GM19043 (cell line): Measurements from ENCODE around the gene ZC3HAV1.
"Not testable (repeated sequence)": the region's sequence is repeated elsewhere in the genome, so short reads cannot be mapped to it uniquely, and the experiment has no call there.

Experiments
- ATAC-seq: cut with Tn5 transposase; IDR thresholded peaks from one replicate; pipeline ENCODE4 v1.9.1; 2021; ENCODE audit warnings: low read depth; ENCODE audit not compliant: unreplicated experiment

Gene ZC3HAV1

DNA sequence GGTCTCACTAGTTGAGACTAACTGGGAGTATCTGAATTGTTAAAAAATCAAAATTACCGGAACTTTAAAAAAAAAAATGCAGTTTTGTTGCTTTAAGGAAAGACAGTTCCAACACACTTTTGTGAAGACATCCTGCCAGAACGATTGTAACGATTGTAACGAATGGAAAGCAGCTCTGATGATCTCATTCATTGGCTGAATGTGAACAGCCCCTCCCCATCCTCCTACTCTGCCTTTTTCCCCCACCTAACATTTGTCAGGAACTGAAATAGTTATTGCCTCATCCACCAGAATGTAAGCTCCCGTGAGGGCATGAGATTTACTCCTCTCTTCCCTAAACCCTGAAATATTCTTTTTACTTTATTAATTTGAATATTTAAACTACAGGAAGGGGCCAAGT, 50.6 kb downstream of the ZC3HAV1 start:
- ATAC-seq, result no peak

DNA sequence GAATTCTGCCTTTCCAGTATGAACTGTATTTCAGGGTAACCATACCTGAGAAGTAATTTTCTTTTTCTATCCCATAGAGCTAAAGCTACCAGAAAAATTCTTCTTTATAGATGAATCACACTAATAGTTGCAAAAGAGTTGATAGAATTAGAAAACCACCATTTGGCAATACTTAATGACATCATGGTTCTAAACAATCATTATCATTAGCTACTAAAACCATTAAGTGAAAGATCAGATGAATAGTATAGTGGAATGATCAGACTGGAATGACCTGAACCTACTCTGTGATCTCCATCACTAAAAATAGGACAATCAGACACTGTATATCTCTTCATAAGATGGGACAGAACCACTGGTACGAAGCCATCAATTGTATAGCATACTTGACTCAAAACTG, 53.8 kb downstream of the ZC3HAV1 start:
- no peak for ATAC-seq

DNA sequence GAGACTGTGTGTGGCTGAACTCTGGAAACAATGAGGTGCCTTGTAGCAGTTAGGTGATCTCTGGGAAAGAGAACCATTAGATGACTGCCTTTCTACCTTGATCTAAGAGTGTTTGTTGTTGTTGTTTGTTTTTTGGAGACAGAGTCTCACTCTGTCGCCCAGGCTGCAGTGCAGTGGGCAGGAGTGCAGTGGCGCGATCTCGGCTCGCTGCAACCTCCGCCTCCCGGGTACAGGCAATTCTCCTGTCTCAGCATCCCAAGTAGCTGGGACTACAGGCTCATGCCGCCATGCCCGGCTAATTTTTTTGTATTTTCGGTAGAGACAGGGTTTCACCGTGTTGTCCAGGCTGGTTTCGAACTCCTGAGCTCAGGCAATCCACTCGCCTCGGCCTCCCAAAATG, 54.9 kb downstream of the ZC3HAV1 start:
- ATAC-seq, result not testable (repeated sequence)

DNA sequence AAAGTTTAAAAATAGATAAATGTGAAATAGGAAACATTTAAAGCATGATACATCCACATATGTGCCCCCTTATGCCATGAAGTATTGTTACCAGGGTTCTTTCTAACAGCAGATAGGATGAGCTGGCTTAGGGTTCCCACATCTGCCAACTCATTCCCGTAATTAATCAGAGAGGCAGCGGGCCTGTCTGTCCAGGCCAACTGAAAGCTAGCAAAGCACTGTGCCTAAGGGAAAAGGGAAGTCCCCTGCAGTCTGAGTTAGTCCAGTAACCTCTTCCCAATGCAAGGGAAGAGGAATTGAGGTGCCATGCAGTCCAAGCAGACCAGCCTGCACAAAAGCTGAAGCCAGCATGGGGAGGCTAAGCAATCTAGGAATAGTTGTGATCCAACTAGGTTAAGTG, 55.4 kb downstream of the ZC3HAV1 start:
- ATAC-seq, result no peak

DNA sequence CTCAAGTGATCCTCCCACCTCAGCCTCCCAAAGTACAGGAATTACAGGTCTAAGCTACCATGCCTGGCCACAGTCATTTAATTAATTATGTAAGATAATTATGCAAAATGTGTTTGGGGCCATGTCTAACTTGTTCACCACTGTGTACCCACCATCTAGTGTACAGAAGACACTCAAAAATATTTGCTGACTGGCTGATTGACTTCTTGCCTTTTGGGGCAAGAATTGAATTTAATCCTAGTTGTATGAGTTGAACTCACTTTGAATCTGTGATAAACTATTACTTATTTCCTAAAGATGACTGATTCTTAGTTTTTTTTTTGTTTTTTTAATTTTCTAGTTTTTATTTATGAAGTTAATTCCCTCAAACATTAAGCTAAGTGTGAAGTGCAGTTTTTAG, 57.9 kb downstream of the ZC3HAV1 start:
- ATAC-seq, result no peak

DNA sequence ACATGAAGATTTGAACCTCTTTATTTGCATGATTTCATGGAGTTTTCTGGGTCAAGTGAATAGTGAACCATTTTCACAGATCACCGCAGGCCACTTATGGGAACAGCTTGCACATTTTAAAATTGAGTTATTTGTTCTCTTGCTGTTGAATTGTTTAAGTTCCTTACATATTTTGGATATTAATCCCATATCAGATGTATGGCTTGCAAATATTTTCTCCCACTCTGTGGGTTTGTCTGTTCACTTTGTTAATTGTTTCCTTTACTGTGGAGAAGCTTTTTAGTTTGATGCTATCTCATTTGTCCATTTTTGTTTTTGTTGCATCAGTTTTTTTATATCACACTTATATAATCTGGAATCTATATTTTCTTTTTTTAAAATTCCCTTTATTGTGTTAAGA, 59.6 kb downstream of the ZC3HAV1 start:
- ATAC-seq, result no peak

DNA sequence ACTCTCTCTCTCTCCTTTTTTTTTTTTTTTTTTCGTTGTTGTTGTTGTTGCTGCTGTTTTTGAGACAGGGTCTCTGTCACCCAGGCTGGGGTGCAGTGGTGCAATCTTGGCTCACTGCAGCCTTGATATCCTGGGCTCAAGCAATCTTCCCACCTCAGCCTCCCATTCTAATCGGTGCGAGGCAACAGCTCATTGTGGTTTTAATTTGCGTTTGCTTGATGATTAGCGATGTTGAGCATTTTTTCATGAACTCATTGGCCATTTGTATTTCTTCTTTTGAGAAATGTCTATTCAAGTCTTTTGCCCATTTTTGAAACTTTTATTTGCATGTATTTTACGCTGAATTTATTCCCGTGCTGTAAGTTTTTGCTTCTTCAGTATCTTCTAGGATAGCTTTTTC, 60.4 kb downstream of the ZC3HAV1 start:
- ATAC-seq, result no peak

DNA sequence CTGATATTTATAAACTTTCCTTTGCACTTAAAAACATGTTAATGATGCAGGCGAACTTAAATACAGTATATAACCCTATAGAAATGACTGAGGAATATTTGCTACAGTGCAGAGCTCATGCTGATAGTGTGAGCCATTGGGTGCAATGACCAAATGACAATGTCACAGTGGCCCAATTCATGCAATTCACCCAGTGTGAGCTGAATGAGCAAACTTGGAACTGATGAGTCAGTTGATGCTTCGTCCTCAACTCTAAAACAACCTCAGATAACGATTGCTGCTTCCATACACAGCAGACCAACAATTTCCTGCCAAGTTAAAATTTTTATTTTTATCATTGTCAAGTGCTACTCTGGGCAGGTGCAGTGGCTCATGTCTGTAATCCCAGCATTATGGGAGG, 61.5 kb downstream of the ZC3HAV1 start:
- ATAC-seq, result no peak

DNA sequence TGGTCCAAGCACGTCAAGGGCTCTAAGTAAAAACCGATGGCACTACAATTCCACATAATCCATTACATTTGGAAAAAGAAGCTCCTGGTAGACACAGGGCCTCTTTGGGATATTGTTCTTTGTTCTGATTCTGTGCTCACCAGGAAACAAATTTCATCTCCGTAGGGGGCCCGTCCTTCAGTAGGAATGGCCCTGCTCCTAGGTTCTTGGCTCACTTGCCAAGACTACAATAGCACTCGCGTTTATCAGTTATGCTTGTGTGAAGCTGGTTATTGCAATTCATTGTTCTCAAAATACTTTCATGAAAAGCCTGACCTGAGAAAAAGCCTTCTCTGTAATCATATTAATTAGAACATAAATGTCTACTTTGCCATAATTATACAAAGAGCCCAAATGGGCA, 63.4 kb downstream of the ZC3HAV1 start:
- ATAC-seq, result no peak

DNA sequence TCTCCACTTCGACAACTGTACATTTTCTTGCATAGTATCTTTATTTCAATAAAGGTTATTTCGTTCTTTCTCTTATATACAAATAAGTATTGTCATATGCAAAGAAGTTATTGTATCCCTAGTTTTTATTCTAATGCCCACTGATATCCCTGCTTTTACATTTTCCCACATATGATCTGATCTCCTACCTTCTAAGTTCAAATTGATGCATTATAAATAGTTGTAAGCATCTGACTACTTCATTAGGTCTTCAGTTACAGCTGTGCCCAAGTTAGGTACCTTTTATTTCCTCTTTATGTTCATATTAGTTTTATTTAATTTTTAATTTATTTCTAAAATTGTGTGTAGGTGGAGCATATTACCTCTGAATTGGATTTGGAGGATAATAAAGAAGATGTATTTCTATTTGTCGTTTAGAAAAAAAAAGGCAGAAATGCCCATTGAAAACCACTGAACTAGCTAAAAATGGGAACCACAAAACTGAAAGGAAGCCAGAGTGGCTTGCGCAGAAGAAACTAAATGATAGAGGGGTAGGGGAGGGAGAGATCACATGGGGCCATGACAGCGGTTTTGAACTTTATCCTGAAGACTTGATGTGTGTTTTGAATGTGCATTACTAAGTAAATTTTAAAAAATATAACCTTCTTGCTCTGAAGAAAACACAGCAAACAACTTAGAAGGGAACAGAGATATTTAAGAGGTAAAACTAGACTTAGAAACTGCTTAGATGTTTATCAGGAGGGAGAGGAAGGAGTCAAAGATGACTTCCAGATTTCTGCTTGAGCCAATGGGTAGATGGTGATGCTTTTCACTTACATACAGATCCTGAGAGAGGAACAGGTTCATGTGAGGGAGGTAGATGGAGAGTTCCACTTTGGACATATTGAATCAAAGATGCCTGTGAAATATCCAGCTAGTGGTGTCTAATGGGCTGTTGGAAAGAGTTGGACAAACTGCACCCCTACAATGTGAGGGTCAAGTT, 64.4 kb downstream of the ZC3HAV1 start:
- peak; percentile 44 for ATAC-seq

DNA sequence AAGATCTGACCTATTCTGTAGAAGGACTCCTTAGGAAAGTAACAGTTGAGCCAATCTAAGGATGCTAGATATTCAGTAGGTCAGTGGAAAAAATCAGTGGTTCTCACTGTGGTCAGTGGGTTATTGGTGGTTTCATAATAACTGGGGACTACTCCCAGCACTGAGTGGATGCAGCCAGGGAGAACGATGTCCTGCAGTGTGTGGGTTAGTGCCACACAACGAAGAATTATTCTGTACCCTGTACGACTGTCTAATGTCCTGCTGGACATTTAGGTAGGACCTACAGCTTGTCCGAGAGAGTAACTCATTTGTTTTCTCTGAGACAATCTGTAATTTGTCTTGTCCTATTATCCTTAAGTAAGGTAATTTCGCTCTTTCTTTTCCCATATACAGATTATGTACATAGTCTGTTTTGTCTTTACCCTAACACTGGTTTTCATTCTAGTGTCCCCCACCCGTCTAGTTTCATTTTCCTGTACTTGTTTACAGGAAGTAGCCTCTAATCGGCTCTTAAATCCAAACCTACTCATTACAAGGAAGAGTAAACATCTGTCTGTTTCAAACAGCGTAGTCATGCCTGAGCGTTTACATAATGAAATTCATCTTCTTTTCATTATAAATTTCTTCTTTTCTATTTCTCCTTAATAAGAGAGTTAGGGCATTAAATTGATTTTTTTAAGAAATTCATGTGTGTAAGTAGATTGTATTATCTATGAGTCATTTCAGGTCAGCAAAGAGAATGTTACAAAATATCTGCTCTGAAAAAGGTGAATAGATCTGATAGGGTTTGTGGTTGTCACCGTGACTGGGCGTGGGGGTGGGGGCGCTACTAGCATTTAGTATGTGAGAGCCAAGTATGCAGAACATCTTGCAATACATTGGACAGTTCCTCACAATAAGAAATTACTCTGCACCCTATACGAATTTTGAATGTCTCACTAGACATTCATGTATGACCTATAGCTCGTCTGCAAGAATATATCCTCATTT, 65.4 kb downstream of the ZC3HAV1 start:
- ATAC-seq, result peak; percentile 49

DNA sequence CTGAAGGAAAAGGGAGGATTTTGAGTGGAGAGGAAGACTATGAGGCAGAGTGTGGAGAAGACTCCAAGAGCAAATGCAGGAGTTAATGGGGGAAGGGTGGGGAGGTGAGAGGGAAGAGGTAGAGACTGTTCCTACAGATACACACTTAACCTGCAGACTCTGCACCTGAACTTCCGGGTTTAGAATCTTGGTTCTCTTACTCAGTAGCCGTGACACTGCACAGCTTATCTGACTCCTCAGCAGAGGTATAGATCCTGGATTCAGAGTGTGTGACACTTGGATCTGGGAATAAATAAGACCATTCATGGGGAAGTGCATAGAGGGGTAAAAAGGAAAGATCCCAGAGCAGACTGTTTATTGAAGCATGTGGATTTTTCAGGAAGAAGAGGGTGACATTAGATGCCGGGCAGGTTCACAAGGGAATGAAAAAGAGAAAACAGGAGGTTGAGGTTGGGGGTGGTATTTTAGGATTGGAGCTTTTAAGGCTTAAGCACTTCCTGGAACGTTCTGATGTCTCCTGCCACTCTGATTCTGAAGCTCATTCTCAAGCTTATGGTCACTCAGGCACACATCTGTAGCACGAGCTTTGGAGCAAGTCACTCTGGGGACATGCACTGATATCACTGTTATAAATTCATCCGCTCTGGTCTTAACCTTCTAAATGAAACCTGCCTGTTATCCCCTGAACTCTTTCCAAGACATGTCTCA, 68.0 kb downstream of the ZC3HAV1 start:
- no peak for ATAC-seq

DNA sequence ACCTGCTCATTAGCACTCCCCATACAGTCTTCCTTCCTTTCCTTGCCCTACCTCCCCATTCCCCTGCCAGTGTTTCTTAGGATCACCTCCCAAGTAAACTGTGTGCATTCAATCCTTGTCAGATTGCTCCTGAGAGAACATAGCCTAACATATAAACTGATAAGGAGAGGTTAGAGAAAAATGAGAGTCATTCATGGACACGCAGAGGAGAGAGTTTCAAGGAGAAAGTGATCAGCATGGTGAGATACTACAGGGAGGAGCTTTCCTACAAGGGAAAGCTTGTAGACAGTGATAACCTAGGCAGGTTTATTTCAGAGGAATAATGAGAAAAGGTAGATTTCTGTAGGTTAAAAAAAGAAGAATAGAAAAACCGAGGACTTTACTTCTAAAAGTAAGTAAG, 70.8 kb downstream of the ZC3HAV1 start:
- ATAC-seq, result no peak

DNA sequence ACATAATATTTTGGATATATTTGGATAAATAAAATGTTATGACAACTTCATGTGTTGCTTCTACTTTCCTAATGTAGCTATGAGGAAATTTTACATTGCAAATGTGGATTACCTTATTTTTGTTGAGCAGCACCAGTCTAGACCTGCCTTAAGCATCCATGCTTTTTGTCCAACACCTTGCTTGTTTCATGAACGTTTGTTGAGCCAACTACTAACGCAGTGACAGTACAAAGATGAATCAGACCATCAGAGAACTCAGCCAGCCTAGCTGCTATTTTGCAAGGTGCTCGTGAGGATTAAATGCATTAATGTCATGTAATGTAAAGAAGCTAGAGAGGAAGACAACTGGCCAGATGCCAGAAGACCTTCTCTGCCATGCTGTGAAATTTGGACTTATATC, 72.6 kb downstream of the ZC3HAV1 start:
- no peak for ATAC-seq

DNA sequence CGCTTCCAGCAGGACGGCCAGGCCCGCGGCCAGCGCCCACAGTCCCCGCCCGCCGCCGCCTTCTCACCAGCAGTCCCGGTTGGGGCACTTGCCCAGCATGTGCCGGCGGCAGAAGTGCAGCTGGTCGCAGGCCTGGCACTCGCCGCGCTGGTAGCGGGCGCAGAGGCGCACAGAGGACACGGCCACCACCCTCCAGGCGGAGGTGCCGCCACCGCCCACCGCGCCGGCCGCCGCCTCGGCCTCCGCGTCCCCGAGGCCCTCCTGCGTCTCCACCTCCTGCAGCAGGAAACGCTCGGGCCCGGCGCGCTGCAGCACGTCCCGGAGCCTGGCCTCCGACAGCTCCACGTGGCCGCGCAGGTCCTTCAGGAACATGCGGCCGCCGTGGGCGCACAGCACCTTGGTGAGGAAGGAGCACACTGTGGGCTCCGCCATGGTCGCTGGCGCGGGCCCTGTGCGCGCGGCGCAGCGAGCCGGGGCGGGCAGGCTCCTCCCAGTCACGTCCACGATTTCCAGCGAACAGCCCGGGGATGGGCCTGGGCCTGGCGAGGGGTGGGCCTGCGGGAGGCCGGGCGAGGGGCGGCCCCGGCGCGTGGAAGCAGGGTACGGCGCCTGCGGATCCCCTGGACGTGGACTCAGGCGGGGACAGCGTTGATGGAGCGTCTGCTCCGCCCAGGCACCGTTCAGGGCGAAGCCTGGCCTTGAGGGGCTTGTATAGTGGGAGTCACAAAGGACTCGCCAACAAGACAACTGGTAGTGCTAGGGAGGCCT, 73.8 kb downstream of the ZC3HAV1 start, which contains the start of gene ZC3HAV1L:
Gene ZC3HAV1L, minus strand, starts transcription at position 457 of the 768 bp plus-strand sequence. Its CDS starts 25 bp downstream, at position 432.
- ATAC-seq, result peak; percentile 89

DNA sequence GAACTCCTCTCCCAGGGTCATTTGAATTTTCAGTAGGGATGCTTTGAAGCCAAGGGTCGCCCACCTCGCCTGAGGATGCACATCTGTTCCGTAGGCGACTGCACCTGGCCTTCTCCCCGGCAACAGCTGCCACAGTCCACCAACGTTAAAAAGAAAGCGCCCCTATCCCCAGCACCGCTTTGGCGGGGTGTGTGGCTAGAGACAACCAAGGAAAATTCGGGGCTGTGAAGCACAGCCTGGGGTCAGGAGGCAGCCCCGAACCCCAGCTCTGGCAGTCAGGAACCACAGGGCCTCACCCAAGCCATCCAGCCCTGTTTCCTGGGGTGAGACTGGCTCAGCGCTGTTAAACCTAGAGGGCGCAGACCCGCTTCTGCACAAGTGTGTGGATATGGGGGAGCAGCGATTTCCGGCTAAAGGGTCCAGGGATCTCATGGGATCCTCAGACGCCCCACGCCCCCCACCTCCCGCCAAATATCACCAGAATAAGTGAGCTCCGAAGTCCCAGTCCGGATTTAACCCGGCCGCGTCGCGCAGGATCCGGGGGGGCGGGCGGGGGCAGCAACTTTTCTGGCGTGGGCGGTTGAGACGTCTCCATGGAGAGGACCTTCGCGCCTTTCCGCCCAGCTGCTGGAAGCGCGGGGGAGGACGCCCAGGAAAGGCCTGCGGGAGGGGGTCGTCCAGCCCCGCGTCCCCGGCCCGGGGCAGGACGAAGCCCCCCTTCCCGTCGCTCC, 74.5 kb downstream of the ZC3HAV1 start:
- ATAC-seq, result peak; percentile 21

DNA sequence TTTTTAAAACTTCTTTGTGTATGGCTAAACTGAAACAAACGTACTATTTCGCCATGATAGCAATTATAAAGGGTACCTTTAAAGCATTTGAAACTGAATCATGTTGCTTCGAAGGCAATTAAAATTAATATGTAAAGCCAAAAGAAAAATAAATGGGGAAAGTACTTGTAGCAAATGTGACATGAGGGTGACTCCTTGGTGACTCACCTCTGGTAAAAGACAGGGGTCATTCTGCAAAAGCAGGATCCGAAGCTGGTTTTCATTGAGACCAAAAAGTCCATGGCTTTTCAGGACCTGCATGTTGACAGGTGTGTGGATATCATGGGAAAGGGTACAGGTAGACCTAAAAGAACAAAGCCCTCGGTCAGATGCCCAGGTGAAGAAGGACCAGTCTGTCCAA, 75.2 kb downstream of the ZC3HAV1 start:
- no peak for ATAC-seq

DNA sequence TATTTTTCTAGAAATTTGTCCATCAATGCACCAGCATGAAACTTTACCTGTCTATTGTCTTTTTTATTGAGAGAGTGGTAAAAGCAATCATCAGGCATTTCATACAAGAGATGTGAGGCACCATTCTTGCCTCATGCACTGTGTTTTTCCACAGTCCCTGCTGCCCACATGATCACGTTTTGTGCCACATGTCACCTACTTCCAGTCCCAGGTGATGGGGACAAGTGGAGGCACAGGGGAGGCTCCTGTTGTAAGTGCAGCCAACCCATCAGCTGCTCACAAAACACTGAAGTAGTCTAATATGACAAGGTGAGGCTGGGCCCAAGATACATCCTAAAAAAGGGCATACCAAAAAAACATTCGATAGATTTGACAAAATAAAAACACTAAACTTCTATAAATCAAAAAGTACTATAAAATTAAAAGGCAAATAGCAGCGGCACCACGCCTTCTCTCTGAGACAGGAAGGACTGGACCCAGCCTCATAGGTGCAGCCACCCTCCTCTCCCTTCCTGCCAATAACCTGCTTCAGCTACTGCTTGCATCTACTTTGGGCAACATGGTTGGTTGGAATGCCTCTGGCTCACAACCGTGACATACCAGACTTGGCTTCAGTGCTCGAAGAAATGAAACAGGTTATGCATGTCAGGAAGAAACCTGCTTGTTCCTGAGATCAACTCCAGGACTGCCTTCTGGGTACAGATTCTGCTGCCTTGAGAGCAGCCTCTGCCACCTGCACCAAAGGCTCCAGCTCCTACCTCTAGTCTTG, 76.0 kb downstream of the ZC3HAV1 start:
- no peak for ATAC-seq
